ENCODE data around the gene SEC22B.
"Not testable (repeated sequence)": the region's sequence is repeated elsewhere in the genome, so short reads cannot be mapped to it uniquely, and the experiment has no call there.

GRCh38 chr1:120111771-120112170, 64.5 kb downstream of the SEC22B start:
- TF ChIP-seq CTCF, POLR2A, POLR2AphosphoS5 (IDR thresholded peaks at IDR 0.05): not testable (repeated sequence)
